Activated CD4-positive, alpha-beta T cell treated with anti-CD3 and anti-CD28 coated beads, Interleukin-2, amount 50 U/mL, for 24 hours (primary cell): Measurements from ENCODE around the gene PYGM.
"Not testable (repeated sequence)": the region's sequence is repeated elsewhere in the genome, so short reads cannot be mapped to it uniquely, and the experiment has no call there.

Source experiments
- DNase-seq, 2 donors: peaks; one replicate each; pipeline ENCODE4 v3.0.0-alpha.2; 2020; ENCODE audit warnings: low read depth in 1 of 2, low spot score in 1 of 2

The PYGM gene

DNA sequence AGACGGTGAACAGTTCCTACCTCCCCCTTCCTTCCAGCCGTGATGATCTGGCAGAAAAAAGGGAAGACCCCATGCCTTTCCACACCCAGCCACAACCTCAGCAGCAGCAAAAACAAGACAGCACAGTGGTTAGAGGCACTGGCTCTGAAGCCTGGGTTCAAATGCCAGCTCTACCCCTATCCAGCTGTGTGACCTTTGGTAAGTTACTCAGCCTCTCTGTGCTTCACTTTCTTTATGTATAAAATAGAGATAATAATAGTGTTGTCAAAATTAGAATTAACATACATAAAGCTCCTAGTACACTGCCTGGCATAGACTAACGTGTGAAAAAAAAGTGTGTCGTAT is 41.0 kb downstream of the PYGM start:
- DNase-seq = no peak

DNA sequence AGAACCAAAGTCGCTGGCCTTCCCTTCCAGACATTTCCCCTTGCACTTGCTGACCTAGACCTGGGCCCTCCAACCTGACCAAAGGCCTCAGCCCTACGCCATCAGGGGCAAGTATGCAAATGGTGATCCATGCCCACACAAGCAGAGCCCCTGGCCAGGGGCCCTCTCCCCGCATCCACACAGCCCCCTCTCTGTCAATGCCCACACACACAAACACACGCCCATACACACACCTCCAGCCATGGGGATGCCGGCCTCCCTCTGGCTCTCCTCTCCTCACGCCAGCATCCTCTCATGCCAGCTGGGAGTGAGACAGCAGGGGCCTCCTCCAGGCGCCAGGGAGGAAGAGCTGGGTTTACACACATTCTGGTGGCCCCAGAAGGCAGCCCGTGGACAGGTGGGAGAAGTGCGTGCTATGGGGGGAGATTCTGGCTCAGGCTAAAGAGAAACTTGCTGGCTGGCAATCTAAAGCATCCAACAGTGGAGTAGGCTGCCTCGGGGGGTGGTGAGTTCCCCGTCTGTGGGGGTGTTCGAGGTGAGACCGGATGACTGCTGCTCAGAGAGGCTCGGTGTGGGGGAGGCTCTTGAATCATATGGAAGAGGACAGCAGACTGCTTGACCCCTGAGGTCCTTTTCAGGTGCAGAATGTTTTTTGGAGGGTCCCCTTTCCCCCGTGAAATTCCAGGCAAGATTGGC is 41.5 kb downstream of the PYGM start:
- no peak for DNase-seq

DNA sequence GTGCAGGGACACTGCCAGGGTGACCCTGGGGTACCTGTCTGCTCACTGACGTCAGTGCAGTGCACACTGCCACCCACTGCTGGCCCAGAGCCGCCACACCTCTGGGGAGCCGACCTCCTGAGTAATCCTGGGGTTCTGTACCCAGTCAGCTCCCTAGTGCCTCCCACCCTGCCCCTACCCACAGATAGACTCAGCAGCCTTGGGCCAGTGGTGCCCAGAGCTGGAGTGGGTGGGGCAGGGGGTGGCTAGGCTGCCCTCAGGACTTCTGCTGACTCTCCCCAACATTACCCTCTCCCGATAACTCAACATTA is 42.6 kb downstream of the PYGM start:
- no peak for DNase-seq

DNA sequence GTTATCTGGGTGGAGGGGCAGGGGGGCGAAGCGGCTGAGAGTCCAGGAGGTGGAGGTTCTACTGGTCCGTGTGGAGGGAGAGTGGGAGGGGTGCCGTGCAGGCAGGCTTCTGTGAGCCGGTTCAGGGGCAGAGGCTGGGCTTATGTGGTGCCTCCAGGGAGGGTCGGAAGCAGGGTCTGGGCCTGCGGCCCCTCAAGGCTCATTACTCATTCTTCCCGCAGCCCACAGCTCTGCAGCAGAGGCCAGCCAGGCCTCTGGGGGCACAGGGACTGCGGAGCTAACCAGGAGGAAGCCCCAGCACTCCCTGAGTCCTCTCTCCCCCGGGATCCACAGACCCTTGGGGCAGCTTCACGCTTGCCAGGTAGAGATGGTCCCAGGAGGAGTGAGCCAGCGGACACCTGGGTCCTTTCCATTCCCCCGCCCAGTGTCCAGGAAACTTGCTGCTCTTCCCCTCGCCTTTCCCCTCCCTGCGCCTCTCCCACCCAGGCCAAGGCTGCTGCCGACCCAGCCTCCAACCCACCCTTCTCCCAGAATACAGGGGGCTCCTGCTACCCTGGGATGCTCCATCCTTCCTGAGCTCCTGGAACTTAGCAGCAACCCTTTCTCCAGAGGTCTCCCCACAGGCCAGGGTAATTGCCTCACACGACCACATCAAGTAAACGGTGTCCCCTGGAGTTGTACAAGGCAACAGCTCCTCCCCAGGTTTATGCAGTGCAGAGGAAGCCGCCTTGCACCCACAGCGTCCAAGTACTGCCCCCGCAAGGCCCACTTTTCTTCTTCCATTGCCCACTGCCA is 43.1 kb downstream of the PYGM start:
- no peak for DNase-seq

DNA sequence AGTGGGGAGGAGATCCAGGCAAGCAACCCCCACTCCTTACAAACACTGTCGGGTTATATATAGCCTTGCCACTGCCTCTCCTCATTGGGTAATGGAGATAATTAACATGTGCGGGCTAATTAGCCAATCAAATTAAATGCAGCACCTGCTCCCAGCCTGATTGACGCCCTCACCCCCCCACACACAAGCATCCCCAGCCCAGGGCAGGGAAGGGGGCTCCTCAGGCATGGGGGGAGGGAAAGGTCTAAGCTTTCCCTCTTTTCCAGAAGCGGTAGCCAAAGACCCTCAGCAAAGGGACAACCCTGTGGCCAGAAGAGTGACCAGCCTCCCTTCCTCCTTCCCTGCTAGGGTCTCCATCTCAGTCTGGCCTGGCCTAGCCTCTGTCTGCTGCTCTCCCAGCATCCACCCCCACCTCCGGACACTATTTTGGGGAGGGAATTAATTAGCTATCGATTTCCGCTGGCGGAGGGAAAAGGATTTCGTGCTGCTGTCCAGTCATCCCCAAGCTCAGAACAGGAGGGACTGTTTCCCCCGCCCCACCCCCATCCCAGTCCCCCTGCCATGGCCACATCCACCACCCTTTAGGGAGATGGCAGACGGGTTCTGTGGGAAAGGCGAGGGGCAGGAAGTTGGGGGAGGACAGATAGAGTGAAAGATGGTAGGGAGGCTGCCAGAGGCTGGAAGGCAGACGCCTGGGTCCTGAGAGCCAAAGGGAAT is 43.9 kb downstream of the PYGM start:
- DNase-seq = no peak

DNA sequence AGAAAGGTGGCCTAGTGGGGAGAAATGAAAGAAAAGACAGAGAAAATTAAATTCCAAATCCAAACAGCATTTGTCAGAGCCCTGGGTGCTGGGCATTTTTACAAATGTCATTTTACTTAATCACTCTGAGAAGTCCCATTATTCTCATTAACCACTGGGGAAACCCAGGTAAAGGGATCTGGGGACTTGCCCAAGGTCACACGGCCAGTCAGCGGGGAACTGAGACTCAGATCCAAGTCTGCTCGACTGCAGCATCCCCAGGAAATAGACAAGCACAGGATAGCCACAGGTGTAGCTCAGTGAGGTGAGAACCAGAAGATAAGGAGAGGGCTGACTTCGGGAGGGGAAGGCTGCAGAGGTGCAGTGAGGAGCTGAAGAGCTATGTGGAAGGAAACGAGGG is 44.7 kb downstream of the PYGM start:
- DNase-seq = no peak

DNA sequence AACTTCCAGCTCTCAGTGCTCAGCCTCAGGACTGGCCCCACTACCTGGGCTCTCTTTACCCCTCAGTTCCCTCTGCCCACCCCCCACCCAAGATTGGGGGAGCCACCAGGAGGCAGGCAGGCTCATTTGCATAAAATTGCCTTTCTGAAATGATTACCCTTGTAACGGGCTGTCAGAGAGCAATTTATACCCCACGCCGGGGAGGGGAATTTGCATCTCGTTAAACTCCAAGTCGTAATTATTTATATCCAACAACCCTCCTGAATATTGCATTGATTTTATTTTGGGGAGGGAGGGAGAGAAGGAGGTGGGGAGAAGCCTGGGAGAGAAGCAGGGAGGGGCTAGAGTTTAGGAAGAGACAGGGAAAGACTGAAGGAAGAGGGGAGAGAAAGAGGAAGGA is 45.1 kb downstream of the PYGM start:
- DNase-seq = no peak

DNA sequence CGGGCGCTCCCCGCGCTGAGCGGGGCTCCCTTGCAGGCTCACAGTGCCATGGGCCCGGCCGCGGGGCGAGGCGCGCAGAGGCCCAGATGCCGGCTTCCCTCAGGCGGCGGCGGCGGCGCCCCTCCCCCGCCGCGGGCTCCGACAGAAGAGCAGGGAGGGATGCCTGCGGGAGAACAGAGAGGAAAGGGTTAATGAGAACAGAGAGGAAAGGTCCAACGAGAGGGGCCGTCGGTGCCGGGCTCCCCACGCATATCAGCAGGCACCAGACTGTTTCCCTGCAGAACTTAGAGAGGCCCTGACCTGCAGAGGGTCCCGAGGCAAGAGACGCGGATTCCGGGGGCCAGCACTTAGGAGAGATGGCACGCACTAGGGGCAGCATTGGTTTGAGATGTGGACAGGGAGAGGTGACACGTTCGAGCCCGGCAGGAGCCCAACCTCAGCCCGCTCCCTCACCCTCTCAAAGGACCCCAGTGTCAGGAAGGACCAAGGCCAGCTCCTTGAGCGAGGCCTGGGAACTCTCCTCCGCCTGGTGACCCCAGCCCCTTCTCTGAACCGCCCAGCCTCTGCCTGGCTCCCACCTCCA is 45.9 kb downstream of the PYGM start:
- DNase-seq = no peak

DNA sequence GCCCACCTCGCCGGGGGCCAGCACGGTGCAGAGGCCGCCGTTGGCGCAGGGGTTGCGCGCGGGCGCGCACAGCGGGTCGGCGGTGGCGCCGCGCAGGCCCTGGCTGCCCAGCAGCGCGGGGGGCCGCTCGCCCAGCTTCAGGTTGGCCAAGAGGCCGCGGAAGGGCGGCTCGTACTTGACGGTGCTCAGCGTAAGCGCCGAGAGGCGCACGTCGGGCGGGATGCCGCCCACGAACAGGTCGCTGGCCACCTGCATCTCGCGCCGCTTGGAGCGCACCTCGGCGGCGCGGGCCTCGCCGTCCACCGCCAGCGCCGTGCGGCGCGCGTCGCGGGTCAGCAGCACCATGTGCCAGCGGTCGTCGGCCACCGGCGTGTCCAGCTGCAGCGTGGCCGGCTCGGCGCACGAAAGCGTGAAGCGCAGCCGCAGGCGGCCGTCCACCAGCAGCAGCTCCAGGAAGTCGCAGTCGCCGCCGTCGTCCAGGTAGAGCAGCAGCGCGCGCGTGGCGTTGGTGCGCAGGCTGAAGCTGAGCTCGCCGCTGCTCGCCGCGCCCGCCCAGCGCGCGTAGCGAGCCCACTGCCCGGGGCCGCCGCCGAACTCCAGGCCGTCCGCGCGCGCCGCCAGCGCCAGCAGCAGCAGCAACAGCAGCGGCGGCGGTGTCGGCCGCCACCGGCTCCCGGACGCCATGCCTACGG is 46.6 kb downstream of the PYGM start:
- DNase-seq = no peak

DNA sequence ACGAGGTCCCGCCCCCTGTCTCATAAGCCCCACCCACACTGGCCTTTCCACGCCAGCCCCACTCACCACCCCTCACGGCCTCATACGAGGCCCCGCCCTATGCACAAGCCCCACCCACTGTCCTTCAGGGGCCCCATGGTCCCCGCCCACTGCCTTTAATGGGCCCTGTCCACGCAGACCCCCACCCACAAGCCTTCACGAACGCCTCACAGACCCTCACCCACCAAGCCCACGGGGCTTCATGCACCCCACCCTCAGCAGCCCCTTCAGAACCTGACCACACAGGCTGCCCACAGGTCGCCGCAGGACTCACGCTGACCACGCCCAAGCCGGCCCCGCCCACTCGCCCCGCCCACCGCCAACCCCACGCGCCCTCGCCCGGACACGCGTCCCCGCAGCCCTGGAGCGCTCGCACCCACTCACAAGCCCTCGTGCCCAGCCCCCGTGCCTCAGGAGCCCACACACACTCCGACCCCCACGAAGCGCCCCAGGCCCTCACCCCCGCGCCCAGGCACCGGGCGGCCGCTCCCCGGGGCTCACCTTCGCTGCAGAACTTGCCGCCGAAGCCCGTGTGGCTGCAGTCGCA is 47.3 kb downstream of the PYGM start:
- no peak for DNase-seq

DNA sequence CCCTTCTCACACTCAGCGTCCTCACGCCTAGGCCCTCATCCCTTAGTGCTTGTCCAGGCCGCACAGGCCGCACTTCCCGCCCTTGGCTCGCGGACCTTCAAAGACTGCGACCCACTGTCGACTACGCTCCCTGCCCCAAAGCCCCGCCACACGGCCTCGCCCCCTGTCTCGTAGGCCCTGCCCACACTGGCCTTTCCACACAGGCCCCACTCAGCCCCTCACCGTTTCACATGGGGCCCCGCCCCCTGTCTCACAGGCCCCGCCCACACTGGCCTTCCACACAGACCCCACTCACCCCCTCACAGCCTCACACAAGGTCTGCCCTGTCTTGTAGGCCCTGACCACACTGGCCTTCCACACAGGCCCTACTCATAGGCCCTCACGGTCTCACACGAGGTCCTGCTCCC is 47.8 kb downstream of the PYGM start:
- DNase-seq = no peak

DNA sequence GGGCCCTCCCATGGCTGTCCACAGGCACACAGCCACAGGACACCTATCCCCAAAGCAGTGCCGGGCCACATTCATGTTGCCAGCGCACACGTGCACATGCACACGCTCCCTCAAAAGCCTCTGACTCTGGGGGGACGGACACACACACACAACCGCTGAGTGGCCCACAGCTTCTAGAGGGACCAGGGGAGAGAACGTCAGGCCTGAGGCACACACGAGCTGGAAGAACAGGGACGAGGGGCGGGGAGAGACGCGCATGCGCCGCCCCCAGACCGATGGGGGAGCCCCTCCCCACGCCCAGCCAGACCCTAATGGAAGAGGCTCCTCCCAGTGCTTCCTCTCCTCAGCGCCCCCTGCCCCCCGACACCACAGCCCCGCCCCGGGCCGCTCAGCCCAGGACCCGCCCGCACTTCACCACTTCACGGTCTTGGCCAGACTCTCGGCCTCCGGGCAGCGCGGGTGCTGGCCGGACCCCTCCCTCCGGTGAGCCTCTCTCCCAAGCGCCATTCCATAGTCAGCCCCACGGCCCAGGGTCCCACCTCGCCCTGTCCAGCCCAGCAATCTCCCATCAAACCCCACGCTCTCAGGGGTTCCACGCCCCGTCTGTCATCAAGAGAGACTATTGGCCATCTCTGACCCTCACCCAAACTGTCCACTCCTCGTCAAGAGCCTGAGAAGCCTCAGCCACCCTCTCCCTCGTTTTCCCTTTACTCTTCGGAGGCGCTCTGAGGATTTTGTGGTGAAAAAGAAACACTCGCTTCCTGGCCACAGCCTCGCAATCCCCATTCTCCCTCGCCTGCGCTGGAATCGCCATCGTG is 48.4 kb downstream of the PYGM start:
- no peak for DNase-seq

DNA sequence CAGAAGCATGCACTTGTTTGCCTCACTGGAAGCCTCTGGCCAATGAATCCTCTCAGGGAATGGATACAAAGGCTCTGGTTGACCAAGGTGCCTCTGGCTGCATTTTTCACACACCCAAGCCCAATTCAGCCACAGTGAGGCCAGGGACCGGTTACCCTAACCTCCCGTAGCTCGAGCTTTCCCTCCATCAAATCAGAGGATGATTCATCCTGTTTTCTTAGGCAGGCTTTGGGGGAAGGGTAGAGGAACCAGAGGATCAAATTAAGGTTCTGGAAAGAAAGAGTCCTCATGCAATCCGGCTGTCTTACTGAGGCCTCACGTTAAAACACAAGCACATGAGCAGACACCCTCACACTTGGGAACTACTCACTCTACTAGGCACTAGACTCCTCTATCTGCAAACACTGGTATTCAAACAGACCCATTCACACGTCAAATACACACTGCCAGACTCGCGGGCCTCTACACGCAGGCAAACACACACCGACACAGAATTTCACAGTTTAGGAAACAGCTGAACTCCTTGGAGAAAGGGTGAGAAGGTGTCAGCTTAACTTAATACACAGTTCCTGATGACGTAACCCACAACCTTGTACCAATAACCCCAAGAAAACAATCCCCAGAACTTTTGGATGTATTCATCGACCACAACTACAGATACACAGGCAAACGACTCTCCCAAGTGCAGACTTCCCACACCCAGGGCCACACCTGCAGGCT is 49.2 kb downstream of the PYGM start:
- DNase-seq = no peak

DNA sequence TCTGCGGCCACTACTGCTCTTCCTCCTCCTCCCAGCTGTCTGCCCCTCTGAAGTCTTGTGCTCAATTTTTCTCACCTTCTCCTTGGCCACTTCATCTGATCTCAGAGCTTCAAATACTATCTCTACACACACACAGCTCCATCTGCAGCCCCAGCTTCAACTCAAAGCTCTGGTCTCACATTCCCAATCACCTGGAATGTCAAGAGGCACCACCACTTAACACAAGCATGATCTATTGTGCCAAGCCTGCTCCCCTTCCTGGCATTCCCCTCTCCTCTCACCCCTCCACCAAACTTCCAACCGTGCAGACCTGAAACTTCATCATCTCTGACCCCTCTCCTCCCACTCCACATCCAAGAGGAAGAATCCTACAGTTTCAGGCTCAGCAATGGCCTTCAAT is 54.3 kb downstream of the PYGM start:
- DNase-seq = no peak

DNA sequence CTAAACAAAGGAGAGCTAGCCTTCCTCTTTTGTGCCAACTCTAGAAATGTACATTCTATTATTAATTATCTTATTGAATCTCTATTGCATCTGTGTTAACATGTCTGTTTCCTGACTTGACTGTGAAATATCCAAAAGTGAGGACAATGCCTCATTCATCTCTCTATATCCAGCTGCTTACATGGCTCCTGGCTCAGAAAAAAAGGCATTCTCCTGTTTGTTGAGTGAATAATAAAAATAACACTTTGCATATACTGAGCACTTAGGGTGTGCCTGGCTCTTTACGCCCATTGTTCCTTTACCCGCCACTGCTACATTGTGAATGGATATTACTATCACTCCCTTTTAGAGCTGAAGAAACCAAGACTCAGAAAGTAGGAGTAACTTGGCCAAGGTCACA is 56.7 kb downstream of the PYGM start:
- DNase-seq = no peak

DNA sequence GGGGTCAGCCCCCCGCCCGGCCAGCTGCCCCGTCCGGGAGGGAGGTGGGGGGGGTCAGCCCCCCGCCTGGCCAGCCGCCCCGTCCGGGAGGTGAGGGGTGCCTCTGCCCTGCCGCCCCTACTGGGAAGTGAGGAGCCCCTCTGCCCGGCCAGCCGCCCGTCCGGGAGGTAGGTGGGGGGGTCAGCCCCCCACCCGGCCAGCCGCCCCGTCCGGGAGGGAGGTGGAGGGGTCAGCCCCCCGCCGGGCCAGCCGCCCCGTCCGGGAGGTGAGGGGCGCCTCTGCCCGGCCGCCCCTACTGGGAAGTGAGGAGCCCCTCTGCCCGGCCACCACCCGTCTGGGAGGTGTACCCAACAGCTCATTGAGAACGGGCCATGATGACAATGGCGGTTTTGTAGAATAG is 57.8 kb downstream of the PYGM start:
- DNase-seq = not testable (repeated sequence)

DNA sequence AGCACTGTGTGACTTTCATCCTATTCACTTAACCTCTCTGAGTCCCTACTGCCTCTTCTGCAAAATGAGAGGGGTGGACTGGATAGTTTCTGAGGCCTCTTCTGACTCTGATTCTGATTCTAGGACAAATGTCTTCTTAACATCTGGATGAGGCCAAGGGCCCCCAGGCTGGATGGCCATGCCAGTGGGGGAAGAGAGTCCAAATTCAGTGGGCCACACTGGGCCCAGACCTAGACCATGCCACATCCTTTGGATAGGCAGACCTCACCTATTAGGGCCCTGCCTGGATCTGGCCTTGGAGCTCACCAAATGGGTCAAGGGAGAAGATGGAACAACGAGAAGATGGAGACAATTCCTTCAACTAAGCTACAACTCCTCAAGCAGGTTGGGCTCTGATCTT is 61.3 kb downstream of the PYGM start:
- no peak for DNase-seq

DNA sequence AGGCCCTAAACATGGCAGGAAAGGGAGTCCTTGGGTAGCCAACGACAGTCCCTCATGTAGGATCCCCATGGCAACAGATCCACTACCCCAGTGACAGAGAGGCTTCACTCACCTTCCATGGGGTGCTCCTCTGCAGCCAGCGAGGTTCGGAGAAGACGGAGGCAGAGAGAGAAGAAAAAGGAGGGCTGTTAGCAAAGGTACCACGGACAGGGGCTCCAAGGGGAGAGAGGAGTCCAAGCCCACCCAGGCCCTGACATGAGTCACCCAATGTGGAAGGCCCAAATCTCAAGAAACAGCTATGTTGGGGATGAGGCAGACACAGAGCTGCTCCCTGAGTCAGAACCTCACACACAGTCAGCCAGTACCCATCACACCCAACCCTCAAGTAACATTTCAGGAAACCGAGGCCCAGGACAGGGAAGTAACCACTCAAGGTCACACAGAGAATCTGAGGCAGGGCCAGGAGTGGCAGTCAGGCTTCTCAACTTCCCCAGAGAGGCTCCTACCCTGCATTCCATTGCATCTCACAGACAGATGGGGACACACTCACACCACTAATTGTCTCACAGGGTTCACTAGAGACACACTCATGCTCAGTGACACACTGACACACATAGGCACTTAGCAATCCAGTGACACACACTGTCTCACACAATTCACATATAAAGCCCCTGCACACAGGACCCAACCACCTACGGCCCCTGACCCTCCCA is 62.0 kb downstream of the PYGM start:
- no peak for DNase-seq
